Gastrocnemius medialis (tissue), 4 donors: ENCODE data around the gene C11orf98. TPM values are rescaled to one million over a fixed set of nuclear protein-coding genes. Genes with fewer than 3 reads are reported as not detected.
"Not testable (repeated sequence)": the region's sequence is repeated elsewhere in the genome, so short reads cannot be mapped to it uniquely, and the experiment has no call there.

ENCODE experiments used
- ATAC-seq, 2 donors: fragments of 150-250 bp; one replicate each; pipeline ENCODE4 v1.9.1; 2016
- DNase-seq, 2 donors: peaks; one replicate each; pipeline ENCODE4 v3.0.0-alpha.2; 2019
- H3K27ac ChIP-seq, 4 donors: fragments of 200-600 bp; sonication (generic); 1 replicate in 1 of 4; 2 replicates in 3 of 4; pipeline ENCODE4 v1.5.1; 2016 to 2018; ENCODE audit warnings: mild to moderate bottlenecking in 2 of 4, moderate library complexity in 1 of 4
- H3K27me3 ChIP-seq, 3 donors: fragments of 200-600 bp; sonication (generic) in 2 of 3; 1 replicate in 1 of 3; 2 replicates in 2 of 3; pipeline versions ENCODE4 v1.5.1 to v1.6.0; 2016 to 2019; ENCODE audit warnings: mild to moderate bottlenecking in 1 of 3, moderate library complexity in 1 of 3
- H3K36me3 ChIP-seq, 2 donors: fragments of 200-600 bp; sonication (generic) in 1 of 2; one replicate each; pipeline ENCODE4 v1.5.1; 2017 to 2018
- H3K4me1 ChIP-seq, 2 donors: fragments of 200-600 bp; sonication (generic) in 1 of 2; one replicate each; pipeline ENCODE4 v1.5.1; 2016 to 2017; ENCODE audit warnings: mild to moderate bottlenecking in 2 of 2
- H3K4me3 ChIP-seq, 4 donors: fragments of 200-600 bp; sonication (generic) in 3 of 4; 1 replicate in 1 of 4; 2 replicates in 3 of 4; pipeline ENCODE4 v1.5.1; 2016 to 2019; ENCODE audit warnings: mild to moderate bottlenecking in 2 of 4
- H3K9me3 ChIP-seq, 3 donors: fragments of 200-600 bp; sonication (generic) in 2 of 3; 1 replicate in 1 of 3; 2 replicates in 2 of 3; pipeline ENCODE4 v1.5.1; 2016 to 2019
- POLR2A ChIP-seq, 2 donors: fragments of 450-650 bp; IDR thresholded peaks; one replicate each; pipeline ENCODE4 v1.6.1; 2017; ENCODE audit warnings: antibody characterized with exemption in 2 of 2, mild to moderate bottlenecking in 2 of 2, moderate library complexity in 2 of 2
- in situ Hi-C, 4 donors: fragments of 200-750 bp; cut with MboI; loops; one replicate each; pipeline versions ENCODE4 v1.15.0 to v1.8.0; 2017; ENCODE audit warnings: low sequenced_read_pairs in 4 of 4
- intact Hi-C: fragments of 100-400 bp; cut with DNase I; formaldehyde crosslinking; loops from one replicate; pipeline ENCODE4 v1.15.1; 2023; ENCODE audit warnings: low total_unique reads
- total RNA-seq, 4 donors: library from RNA; depleted of rRNA; stranded (reverse); fragments of >200 nt; gene quantifications; one replicate each; pipeline versions ENCODE4 v1.1.0 to v1.2.3, GENCODE V29; 2016
- TF ChIP-seq, protein P1 (sequence below), 5 experiments: fragments of 450-650 bp in 3 of 5; fragments of 200-600 bp in 2 of 5; sonication (generic) in 2 of 5; IDR thresholded peaks in 4 of 5; conservative IDR thresholded peaks in 1 of 5; 1 replicate in 4 of 5; 2 replicates in 1 of 5; pipeline ENCODE4 v1.5.1; 2016 to 2019; ENCODE audit warnings: antibody characterized with exemption in 5 of 5, mild to moderate bottlenecking in 3 of 5, moderate library complexity in 3 of 5

Gene C11orf98
- total RNA-seq, 4 donors from 2014 or later: 36.1 to 44.7 (median 41.3) TPM

DNA sequence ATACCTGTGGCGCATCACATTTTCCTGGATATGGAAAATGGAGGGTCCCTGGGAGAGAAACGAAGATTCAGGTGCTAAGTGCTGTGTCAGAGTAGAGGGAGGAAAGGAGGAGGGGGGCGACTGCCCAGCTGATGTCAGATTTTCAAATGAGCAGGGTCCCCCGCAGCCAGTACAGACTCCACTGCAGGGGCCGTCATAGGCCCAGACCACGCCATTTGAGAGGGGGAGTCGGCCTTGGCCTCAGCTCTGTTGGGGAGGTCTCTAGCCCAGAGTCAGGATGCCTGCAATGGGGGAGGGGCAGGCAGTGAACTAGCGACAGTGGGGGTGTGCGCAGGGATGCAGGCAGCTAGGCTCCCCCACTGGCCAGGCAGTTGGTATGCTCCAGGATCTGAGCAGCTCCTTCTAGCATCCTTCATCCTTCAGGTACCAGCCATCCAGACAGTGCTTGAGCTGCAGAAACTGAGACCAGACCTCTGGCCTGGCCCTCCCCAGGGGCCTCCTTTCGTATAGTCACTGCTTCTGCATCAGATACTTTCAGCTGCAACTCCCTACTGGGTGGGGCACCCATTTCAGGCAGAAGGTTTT is 42.4 kb upstream of the C11orf98 start, which contains the start of the genes BSCL2 and GNG3:
Gene BSCL2, minus strand, starts transcription at position 148 of the 585 bp plus-strand sequence. CDS start 229 bp downstream, outside the sequence.
Gene GNG3, plus strand, starts transcription at position 400 of the 585 bp plus-strand sequence. CDS start 620 bp downstream, outside the sequence.
- in situ Hi-C loops (loop anchor here in 1 of 4 donors (25.0 kb wide), 1 partner anchor 95 kb away; the partner anchor contains the start of genes B3GAT3, EML3, MTA2 and ROM1), intact Hi-C loops (loop anchor here (5.0 kb wide), 2 partner anchors 105 to 135 kb away; partner anchors contain the start of gene MTA2)
- DNase-seq (no peak), ATAC-seq (no peak)
- peaks cover 34% of the 10 kb centered on the region in 2 donors for H3K4me1 ChIP-seq
- H3K9me3 ChIP-seq: no peaks in the 10 kb centered on the region
- no peaks in the 10 kb centered on the region for H3K27me3 ChIP-seq
- H3K4me3 ChIP-seq: peak within 1 kb of the TSS; percentile 79 to 93 (median 87)
- peak within 1 kb of the TSS; percentile 94 to 97 (median 96) for H3K27ac ChIP-seq
- TF ChIP-seq, protein P1, sequence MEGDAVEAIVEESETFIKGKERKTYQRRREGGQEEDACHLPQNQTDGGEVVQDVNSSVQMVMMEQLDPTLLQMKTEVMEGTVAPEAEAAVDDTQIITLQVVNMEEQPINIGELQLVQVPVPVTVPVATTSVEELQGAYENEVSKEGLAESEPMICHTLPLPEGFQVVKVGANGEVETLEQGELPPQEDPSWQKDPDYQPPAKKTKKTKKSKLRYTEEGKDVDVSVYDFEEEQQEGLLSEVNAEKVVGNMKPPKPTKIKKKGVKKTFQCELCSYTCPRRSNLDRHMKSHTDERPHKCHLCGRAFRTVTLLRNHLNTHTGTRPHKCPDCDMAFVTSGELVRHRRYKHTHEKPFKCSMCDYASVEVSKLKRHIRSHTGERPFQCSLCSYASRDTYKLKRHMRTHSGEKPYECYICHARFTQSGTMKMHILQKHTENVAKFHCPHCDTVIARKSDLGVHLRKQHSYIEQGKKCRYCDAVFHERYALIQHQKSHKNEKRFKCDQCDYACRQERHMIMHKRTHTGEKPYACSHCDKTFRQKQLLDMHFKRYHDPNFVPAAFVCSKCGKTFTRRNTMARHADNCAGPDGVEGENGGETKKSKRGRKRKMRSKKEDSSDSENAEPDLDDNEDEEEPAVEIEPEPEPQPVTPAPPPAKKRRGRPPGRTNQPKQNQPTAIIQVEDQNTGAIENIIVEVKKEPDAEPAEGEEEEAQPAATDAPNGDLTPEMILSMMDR (IDR thresholded peaks at IDR 0.05 in 4 of 5, conservative IDR thresholded peaks at IDR 0.05 in 1 of 5): no peak
- no peak for TF ChIP-seq POLR2A (IDR thresholded peaks at IDR 0.05)
- peaks cover 0 to 17% of the 10 kb centered on the region in 2 donors for H3K36me3 ChIP-seq

DNA sequence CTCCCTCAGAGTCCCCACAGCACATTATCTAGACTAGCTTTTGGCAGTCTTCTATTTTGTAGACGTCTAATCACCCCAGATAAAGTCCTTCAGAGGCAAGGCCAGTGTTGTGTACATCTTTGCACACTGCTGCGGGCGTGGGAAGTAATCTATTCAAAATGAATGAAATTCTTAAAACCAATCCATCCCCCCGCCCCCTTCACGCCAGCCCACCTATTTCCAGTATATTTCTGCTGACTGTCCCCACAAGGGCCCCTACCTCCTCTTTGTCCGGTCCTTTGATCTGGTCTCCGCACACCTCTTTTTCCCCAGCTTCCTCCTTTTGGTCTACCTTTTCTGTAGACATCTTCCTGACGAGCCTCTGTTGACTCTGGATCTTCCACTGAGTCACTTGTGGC is 41.8 kb upstream of the C11orf98 start:
- Histone ChIP-seq H3K27ac (peak overlapping the region; percentile 84 to 94 (median 89)), H3K9me3 (no peaks in the 10 kb centered on the region), H3K4me1 (peaks cover 34% of the 10 kb centered on the region in 2 donors), H3K36me3 (peaks cover 0 to 19% of the 10 kb centered on the region in 2 donors), H3K27me3 (no peaks in the 10 kb centered on the region), H3K4me3 (peak overlapping the region; percentile 79 to 93 (median 87))
- intact Hi-C loops (loop anchor here (5.0 kb wide), 2 partner anchors 105 to 135 kb away; partner anchors contain the start of gene MTA2), in situ Hi-C loops (loop anchor here in 1 of 4 donors (25.0 kb wide), 1 partner anchor 95 kb away; the partner anchor contains the start of genes B3GAT3, EML3, MTA2 and ROM1)
- no peak for ATAC-seq
- no peak for TF ChIP-seq POLR2A (IDR thresholded peaks at IDR 0.05)
- TF ChIP-seq, protein P1 (IDR thresholded peaks at IDR 0.05 in 4 of 5, conservative IDR thresholded peaks at IDR 0.05 in 1 of 5): no peak
- no peak for DNase-seq

DNA sequence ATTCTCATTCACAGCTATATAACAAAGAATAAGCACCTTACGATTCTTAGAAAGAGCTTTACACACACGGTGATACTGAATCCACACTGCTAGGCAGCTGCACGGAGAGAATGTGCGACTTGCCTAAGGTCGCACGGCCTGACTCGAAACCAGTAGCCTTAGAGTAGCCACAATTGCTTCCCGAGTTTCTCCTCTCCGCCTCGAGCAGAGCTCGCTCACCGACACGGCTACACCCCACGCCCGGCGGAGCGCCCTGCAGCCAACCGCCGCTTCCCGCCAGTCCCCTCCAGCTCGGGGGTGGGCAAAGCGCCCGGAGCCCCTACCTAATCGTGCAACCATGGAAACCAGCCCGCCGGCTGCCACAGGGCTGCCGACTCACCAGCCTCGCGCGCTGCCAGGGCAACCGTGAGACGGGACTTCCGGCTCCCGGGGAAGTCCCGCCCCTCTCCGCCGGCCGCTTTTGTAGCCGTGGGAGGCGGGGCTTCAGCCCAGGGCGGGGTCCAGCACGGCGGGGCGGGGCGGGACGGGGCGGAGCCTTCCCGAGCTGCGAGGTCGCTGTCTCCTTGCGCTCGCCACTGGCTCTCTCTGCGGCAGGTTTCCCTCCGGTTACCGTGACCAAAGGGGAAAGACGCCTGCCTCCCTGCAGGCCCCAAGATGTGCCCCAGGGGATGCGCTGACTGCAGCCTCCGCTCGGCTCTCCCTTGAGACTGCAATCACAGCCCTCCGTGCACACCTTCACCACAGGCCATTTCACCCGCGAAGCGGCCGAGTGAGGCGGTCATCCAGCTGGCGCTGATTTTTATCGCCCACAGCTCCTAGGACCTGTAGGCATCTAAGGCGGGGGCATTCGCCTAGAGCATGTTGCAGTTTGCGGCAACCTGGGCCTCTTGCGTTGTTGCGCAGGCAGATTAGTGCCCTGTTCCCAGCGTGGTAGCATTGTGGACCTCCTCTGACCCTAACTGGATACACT is 41.2 kb upstream of the C11orf98 start:
- peak; percentile 53 to 67 for TF ChIP-seq POLR2A (IDR thresholded peaks at IDR 0.05)
- TF ChIP-seq, protein P1 (IDR thresholded peaks at IDR 0.05 in 4 of 5, conservative IDR thresholded peaks at IDR 0.05 in 1 of 5): no peak
- DNase-seq (peak; percentile 86 to 93), ATAC-seq (peak; percentile 65 to 80)
- Histone ChIP-seq H3K36me3 (peaks cover 0 to 24% of the 10 kb centered on the region in 2 donors), H3K4me3 (peak overlapping the region; percentile 79 to 93 (median 87)), H3K27me3 (no peaks in the 10 kb centered on the region), H3K4me1 (peaks cover 34% of the 10 kb centered on the region in 2 donors), H3K27ac (peak overlapping the region; percentile 84 to 94 (median 89)), H3K9me3 (no peaks in the 10 kb centered on the region)
- intact Hi-C loops: loop anchor here (5.0 kb wide), 2 partner anchors 104 to 136 kb away; partner anchors contain the start of gene MTA2
- in situ Hi-C loops: loop anchor here in 1 of 4 donors (25.0 kb wide), 1 partner anchor 94 kb away; the partner anchor contains the start of genes B3GAT3, EML3, MTA2 and ROM1

DNA sequence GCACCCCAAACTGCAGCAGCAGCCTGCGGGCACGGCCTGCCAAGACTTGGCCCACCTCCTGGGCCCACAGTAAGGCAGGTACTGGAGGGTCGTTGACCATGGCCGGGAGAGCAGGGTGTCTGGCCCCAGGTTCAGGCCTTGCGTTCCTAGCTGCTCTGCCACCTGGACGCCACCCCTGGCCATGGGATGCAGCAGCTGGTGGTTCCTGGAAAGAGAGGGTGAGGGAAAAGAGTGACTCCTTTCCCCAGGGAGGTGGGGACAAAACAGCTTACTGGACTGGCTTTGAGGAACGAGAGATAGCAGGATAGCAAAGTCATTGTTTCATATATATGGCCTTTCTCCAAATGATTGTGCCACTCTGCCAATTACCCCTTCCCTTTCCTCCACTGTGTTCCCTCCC is 40.4 kb upstream of the C11orf98 start:
- no peak for DNase-seq

DNA sequence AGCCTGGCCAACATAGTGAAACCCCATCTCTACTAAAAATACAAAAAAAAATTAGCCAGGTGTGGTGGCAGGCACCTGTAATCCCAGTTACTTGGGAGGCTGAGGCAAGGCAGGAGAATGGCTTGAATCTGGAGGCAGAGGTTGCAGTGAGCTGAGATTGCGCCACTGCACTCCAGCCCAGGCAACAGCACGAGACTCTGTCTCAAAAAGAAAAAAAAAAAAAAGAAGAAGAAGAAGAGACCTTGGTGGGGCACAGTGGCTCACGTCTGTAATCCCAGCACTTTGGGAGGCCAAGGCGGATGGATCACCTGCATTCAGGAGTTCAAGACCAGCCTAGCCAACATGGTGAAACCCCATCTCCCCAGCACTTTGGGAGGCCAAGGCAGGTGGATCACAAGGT is 38.9 kb upstream of the C11orf98 start:
- H3K9me3 ChIP-seq, H3K27me3 ChIP-seq, H3K4me3 ChIP-seq, DNase-seq, ATAC-seq, intact Hi-C loops: not testable (repeated sequence)
- Histone ChIP-seq H3K27ac (peak overlapping the region in 1 of 4 donors; percentile 94), H3K36me3 (peaks cover 0 to 28% of the 10 kb centered on the region in 2 donors), H3K4me1 (peaks cover 23 to 26% of the 10 kb centered on the region in 2 donors)
- in situ Hi-C loops: loop anchor here in 1 of 4 donors (25.0 kb wide), 1 partner anchor 92 kb away; the partner anchor contains the start of genes B3GAT3, EML3, MTA2 and ROM1

More for the DNA sequence above, 40.4 kb upstream of the C11orf98 start:
- in situ Hi-C loops (loop anchor here in 1 of 4 donors (25.0 kb wide), 1 partner anchor 93 kb away; the partner anchor contains the start of genes B3GAT3, EML3, MTA2 and ROM1), intact Hi-C loops (loop anchor here (5.0 kb wide), 2 partner anchors 103 to 137 kb away; partner anchors contain the start of gene MTA2)
- peaks cover 0 to 23% of the 10 kb centered on the region in 2 donors for H3K36me3 ChIP-seq
- H3K27ac ChIP-seq: peak overlapping the region; percentile 84 to 94 (median 89)
- peaks cover 29 to 34% of the 10 kb centered on the region in 2 donors for H3K4me1 ChIP-seq
- no peaks in the 10 kb centered on the region for H3K9me3 ChIP-seq
- ATAC-seq: no peak
- H3K27me3 ChIP-seq: no peaks in the 10 kb centered on the region
- TF ChIP-seq, protein P1 (IDR thresholded peaks at IDR 0.05 in 4 of 5, conservative IDR thresholded peaks at IDR 0.05 in 1 of 5): no peak
- TF ChIP-seq POLR2A (IDR thresholded peaks at IDR 0.05): no peak
- H3K4me3 ChIP-seq: peak overlapping the region; percentile 79 to 93 (median 87)
